WTC11 (cell line): Measurements from ENCODE around the gene KLHL30.
A peak's percentile ranks its signal among the peaks of the same experiment; 100 is the strongest.

Experiments
- CBFB ChIP-seq: sonication (generic); formaldehyde crosslinking; IDR thresholded peaks from 2 replicates; pipeline ENCODE4 v1.8.1; 2022; ENCODE audit warnings: mild to moderate bottlenecking, low read depth, missing genetic modification reagents
- CREB1 ChIP-seq: sonication (generic); formaldehyde crosslinking; IDR thresholded peaks from 2 replicates; pipeline ENCODE4 v1.8.0; 2023; ENCODE audit warnings: mild to moderate bottlenecking, missing genetic modification reagents
- NFYB ChIP-seq: sonication (generic); formaldehyde crosslinking; conservative IDR thresholded peaks from 2 replicates; pipeline ENCODE4 v1.8.0; 2022; ENCODE audit warnings: low read depth, missing genetic modification reagents
- SMAD4 ChIP-seq: sonication (generic); formaldehyde crosslinking; IDR thresholded peaks from 2 replicates; pipeline ENCODE4 v1.8.0; 2022; ENCODE audit warnings: mild to moderate bottlenecking, missing genetic modification reagents
- SP1 ChIP-seq: sonication (generic); formaldehyde crosslinking; conservative IDR thresholded peaks from 2 replicates; pipeline ENCODE4 v1.8.1; 2022; ENCODE audit warnings: missing genetic modification reagents
- TEAD4 ChIP-seq: sonication (generic); formaldehyde crosslinking; IDR thresholded peaks from 2 replicates; pipeline ENCODE4 v1.8.0; 2022; ENCODE audit warnings: mild to moderate bottlenecking, missing genetic modification reagents
- ZNF138 ChIP-seq: sonication (generic); formaldehyde crosslinking; conservative IDR thresholded peaks from 2 replicates; pipeline ENCODE4 v1.8.1; 2022; ENCODE audit warnings: mild to moderate bottlenecking, moderate library complexity, missing genetic modification reagents
- TF ChIP-seq, protein P1 (sequence below): fragments of 200-600 bp; IDR thresholded peaks from 2 replicates; pipeline ENCODE4 v1.8.0; 2022; ENCODE audit warnings: antibody characterized with exemption
- TF ChIP-seq, protein P2 (sequence below): sonication (generic); formaldehyde crosslinking; IDR thresholded peaks from 2 replicates; pipeline ENCODE4 v1.8.1; 2023; ENCODE audit warnings: mild to moderate bottlenecking, moderate library complexity, missing genetic modification reagents
- TF ChIP-seq, protein P3 (sequence below): sonication (generic); formaldehyde crosslinking; IDR thresholded peaks from 2 replicates; pipeline ENCODE4 v1.8.0; 2022; ENCODE audit warnings: missing genetic modification reagents
- TF ChIP-seq, protein P4 (sequence below): sonication (generic); formaldehyde crosslinking; IDR thresholded peaks from 2 replicates; pipeline ENCODE4 v1.8.0; 2023; ENCODE audit warnings: missing genetic modification reagents
- TF ChIP-seq, protein P5 (sequence below): sonication (generic); formaldehyde crosslinking; IDR thresholded peaks from 2 replicates; pipeline ENCODE4 v1.8.1; 2023; ENCODE audit warnings: mild to moderate bottlenecking, missing genetic modification reagents, borderline replicate concordance

DNA sequence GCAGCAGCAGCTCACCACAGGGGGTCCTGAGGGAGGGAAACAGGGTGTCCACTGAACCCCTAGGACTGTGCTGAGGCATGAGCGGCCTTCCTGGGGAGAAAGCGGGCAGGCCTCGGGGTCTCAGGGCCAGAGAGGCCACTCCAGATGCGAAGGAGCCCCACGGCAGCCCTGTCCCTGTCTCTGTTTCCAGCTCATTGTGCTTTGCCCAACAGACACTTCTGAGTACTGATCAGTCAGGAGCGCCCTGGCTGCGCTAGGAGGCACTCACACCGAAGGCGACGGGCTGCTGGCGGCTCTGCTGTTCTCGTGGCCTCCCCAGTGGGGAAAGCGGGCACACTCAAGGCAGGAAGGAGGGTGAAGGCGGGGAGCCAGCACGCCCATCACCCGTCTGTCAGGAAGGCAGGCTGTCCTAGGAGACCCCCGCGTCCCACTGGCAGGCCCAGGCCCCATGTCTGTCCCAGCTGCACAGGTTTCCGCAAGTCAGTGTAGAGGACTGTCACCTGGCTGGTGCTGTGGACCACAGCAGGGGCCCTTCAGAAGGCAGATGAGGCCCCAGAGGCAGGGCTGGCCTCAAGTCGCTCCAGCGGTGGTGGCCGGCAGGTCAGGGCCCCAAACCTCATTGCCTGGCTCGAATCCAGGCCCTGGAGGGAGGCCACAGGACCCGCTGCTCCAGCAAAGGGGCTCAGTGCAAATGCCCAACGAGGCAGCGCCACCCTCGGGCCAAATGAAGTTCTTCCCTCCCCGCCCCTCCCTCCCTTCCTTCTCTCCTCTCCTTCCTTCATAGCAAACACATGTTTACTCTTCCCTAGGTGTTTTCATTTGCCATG lies 31.6 kb upstream of the KLHL30 start:
- TF ChIP-seq, protein P1, sequence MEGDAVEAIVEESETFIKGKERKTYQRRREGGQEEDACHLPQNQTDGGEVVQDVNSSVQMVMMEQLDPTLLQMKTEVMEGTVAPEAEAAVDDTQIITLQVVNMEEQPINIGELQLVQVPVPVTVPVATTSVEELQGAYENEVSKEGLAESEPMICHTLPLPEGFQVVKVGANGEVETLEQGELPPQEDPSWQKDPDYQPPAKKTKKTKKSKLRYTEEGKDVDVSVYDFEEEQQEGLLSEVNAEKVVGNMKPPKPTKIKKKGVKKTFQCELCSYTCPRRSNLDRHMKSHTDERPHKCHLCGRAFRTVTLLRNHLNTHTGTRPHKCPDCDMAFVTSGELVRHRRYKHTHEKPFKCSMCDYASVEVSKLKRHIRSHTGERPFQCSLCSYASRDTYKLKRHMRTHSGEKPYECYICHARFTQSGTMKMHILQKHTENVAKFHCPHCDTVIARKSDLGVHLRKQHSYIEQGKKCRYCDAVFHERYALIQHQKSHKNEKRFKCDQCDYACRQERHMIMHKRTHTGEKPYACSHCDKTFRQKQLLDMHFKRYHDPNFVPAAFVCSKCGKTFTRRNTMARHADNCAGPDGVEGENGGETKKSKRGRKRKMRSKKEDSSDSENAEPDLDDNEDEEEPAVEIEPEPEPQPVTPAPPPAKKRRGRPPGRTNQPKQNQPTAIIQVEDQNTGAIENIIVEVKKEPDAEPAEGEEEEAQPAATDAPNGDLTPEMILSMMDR: peak; percentile 23; the same call in 1 of the 2 replicates
- no peak for TF ChIP-seq CBFB (CRISPR knock-in tag)
- TF ChIP-seq TEAD4 (CRISPR knock-in tag): no peak
- TF ChIP-seq, protein P2, sequence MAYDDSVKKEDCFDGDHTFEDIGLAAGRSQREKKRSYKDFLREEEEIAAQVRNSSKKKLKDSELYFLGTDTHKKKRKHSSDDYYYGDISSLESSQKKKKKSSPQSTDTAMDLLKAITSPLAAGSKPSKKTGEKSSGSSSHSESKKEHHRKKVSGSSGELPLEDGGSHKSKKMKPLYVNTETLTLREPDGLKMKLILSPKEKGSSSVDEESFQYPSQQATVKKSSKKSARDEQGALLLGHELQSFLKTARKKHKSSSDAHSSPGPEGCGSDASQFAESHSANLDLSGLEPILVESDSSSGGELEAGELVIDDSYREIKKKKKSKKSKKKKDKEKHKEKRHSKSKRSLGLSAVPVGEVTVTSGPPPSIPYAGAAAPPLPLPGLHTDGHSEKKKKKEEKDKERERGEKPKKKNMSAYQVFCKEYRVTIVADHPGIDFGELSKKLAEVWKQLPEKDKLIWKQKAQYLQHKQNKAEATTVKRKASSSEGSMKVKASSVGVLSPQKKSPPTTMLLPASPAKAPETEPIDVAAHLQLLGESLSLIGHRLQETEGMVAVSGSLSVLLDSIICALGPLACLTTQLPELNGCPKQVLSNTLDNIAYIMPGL (CRISPR knock-in tag): peak; percentile 46; the same call in 1 of the 2 replicates
- TF ChIP-seq SP1 (CRISPR knock-in tag): no peak
- TF ChIP-seq, protein P3, sequence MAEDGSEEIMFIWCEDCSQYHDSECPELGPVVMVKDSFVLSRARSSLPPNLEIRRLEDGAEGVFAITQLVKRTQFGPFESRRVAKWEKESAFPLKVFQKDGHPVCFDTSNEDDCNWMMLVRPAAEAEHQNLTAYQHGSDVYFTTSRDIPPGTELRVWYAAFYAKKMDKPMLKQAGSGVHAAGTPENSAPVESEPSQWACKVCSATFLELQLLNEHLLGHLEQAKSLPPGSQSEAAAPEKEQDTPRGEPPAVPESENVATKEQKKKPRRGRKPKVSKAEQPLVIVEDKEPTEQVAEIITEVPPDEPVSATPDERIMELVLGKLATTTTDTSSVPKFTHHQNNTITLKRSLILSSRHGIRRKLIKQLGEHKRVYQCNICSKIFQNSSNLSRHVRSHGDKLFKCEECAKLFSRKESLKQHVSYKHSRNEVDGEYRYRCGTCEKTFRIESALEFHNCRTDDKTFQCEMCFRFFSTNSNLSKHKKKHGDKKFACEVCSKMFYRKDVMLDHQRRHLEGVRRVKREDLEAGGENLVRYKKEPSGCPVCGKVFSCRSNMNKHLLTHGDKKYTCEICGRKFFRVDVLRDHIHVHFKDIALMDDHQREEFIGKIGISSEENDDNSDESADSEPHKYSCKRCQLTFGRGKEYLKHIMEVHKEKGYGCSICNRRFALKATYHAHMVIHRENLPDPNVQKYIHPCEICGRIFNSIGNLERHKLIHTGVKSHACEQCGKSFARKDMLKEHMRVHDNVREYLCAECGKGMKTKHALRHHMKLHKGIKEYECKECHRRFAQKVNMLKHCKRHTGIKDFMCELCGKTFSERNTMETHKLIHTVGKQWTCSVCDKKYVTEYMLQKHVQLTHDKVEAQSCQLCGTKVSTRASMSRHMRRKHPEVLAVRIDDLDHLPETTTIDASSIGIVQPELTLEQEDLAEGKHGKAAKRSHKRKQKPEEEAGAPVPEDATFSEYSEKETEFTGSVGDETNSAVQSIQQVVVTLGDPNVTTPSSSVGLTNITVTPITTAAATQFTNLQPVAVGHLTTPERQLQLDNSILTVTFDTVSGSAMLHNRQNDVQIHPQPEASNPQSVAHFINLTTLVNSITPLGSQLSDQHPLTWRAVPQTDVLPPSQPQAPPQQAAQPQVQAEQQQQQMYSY: no peak
- TF ChIP-seq CREB1 (CRISPR knock-in tag): no peak
- no peak for TF ChIP-seq ZNF138
- no peak for TF ChIP-seq SMAD4 (CRISPR knock-in tag)
- TF ChIP-seq, protein P4, sequence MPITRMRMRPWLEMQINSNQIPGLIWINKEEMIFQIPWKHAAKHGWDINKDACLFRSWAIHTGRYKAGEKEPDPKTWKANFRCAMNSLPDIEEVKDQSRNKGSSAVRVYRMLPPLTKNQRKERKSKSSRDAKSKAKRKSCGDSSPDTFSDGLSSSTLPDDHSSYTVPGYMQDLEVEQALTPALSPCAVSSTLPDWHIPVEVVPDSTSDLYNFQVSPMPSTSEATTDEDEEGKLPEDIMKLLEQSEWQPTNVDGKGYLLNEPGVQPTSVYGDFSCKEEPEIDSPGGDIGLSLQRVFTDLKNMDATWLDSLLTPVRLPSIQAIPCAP (CRISPR knock-in tag): no peak
- TF ChIP-seq, protein P5, sequence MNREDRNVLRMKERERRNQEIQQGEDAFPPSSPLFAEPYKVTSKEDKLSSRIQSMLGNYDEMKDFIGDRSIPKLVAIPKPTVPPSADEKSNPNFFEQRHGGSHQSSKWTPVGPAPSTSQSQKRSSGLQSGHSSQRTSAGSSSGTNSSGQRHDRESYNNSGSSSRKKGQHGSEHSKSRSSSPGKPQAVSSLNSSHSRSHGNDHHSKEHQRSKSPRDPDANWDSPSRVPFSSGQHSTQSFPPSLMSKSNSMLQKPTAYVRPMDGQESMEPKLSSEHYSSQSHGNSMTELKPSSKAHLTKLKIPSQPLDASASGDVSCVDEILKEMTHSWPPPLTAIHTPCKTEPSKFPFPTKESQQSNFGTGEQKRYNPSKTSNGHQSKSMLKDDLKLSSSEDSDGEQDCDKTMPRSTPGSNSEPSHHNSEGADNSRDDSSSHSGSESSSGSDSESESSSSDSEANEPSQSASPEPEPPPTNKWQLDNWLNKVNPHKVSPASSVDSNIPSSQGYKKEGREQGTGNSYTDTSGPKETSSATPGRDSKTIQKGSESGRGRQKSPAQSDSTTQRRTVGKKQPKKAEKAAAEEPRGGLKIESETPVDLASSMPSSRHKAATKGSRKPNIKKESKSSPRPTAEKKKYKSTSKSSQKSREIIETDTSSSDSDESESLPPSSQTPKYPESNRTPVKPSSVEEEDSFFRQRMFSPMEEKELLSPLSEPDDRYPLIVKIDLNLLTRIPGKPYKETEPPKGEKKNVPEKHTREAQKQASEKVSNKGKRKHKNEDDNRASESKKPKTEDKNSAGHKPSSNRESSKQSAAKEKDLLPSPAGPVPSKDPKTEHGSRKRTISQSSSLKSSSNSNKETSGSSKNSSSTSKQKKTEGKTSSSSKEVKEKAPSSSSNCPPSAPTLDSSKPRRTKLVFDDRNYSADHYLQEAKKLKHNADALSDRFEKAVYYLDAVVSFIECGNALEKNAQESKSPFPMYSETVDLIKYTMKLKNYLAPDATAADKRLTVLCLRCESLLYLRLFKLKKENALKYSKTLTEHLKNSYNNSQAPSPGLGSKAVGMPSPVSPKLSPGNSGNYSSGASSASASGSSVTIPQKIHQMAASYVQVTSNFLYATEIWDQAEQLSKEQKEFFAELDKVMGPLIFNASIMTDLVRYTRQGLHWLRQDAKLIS (CRISPR knock-in tag): no peak
- TF ChIP-seq NFYB (CRISPR knock-in tag): no peak
